ENCODE results near the gene CCDC149.

GRCh38 chr4:24932515-24933225, 19.8 kb upstream of the CCDC149 start:
- TF ChIP-seq EZH2 (IDR thresholded peaks at IDR 0.05; ENCODE audit: borderline replicate concordance, low read length), result no peak
- no peak for TF ChIP-seq CTCF (IDR thresholded peaks at IDR 0.05; ENCODE audit: low read length)
